Astrocyte (in vitro differentiated cells and primary cell): ENCODE measurements around the gene PKP4. TPM values are rescaled to one million over a fixed set of nuclear protein-coding genes. Genes with fewer than 3 reads are reported as not detected.

ENCODE experiments used
- DNase-seq: peaks from one replicate; pipeline ENCODE4 v3.0.0-alpha.2; 2010; ENCODE audit warnings: low read depth
- FAIRE-seq: peaks from 2 replicates; lab custom pipeline; 2011; peaks lifted over from hg19 to GRCh38; lab: Jason Lieb, UNC
- H2AFZ ChIP-seq: 2 replicates; pipeline ENCODE4 v1.6.0; 2012; ENCODE audit warnings: low read depth, low read length, inconsistent platforms
- H3K27ac ChIP-seq: 2 replicates; pipeline ENCODE4 v1.5.1; 2011; ENCODE audit warnings: low read depth, low read length, inconsistent platforms
- H3K27me3 ChIP-seq: 2 replicates; pipeline ENCODE4 v1.6.0; 2011; ENCODE audit warnings: low read length, inconsistent platforms; ENCODE audit not compliant: insufficient read depth
- H3K36me3 ChIP-seq: 2 replicates; pipeline ENCODE4 v1.5.1; 2011; ENCODE audit warnings: low read length, inconsistent platforms; ENCODE audit not compliant: insufficient read depth
- H3K4me1 ChIP-seq: 2 replicates; pipeline ENCODE4 v1.5.1; 2011; ENCODE audit warnings: low read length, inconsistent platforms; ENCODE audit not compliant: insufficient read depth
- H3K4me2 ChIP-seq: 2 replicates; pipeline ENCODE4 v1.6.0; 2012; ENCODE audit warnings: low read length, inconsistent platforms
- H3K4me3 ChIP-seq: 2 replicates; pipeline ENCODE4 v1.5.1; 2011; ENCODE audit warnings: low read depth, mild to moderate bottlenecking, low read length, inconsistent platforms; ENCODE audit not compliant: insufficient read depth
- H3K79me2 ChIP-seq: 2 replicates; pipeline ENCODE4 v1.6.0; 2012; ENCODE audit warnings: mild to moderate bottlenecking, low read length, inconsistent platforms; ENCODE audit not compliant: insufficient read depth
- H3K9ac ChIP-seq: 2 replicates; pipeline ENCODE4 v1.6.0; 2012; ENCODE audit warnings: mild to moderate bottlenecking, low read length, inconsistent platforms
- H3K9me3 ChIP-seq: 2 replicates; pipeline ENCODE4 v1.5.1; 2012; ENCODE audit warnings: low read depth, mild to moderate bottlenecking, low read length, inconsistent platforms; ENCODE audit not compliant: insufficient read depth
- H4K20me1 ChIP-seq: 2 replicates; pipeline ENCODE4 v1.6.0; 2012; ENCODE audit warnings: low read length, inconsistent platforms; ENCODE audit not compliant: insufficient read depth
- H3K27ac Mint-ChIP-seq: one replicate; pipeline ENCODE4 v1.8.0; 2021; ENCODE audit warnings: mild to moderate bottlenecking, mixed read lengths; ENCODE audit not compliant: unreplicated experiment
- H3K27me3 Mint-ChIP-seq: one replicate; pipeline ENCODE4 v1.8.0; 2021; ENCODE audit warnings: low read depth, mixed read lengths; ENCODE audit not compliant: unreplicated experiment
- H3K36me3 Mint-ChIP-seq: one replicate; pipeline ENCODE4 v1.8.0; 2021; ENCODE audit warnings: low read depth, mixed read lengths; ENCODE audit not compliant: unreplicated experiment
- H3K4me1 Mint-ChIP-seq: one replicate; pipeline ENCODE4 v1.8.0; 2021; ENCODE audit warnings: low read depth, mixed read lengths; ENCODE audit not compliant: unreplicated experiment
- H3K4me3 Mint-ChIP-seq: one replicate; pipeline ENCODE4 v1.8.0; 2021; ENCODE audit warnings: mild to moderate bottlenecking, moderate library complexity, mixed read lengths; ENCODE audit not compliant: unreplicated experiment
- H3K9me3 Mint-ChIP-seq: one replicate; pipeline ENCODE4 v1.8.0; 2021; ENCODE audit warnings: mild to moderate bottlenecking, mixed read lengths; ENCODE audit not compliant: unreplicated experiment
- CTCF ChIP-seq: IDR thresholded peaks from 2 replicates; pipeline ENCODE4 v1.5.1; 2011; ENCODE audit warnings: low read depth, mild to moderate bottlenecking, inconsistent platforms, low read length, moderate library complexity; ENCODE audit not compliant: insufficient read depth
- EZH2 ChIP-seq: IDR thresholded peaks from 2 replicates; pipeline ENCODE4 v1.6.1; 2012; ENCODE audit warnings: mild to moderate bottlenecking, low read length, inconsistent platforms; ENCODE audit not compliant: insufficient read depth
- total RNA-seq: library from RNA; stranded (reverse); gene quantifications from 2 replicates; pipeline ENCODE4 v1.2.1, GENCODE V29; 2021

Gene PKP4
- total RNA-seq, 1 donor from 2014 or later: 38.4 TPM

DNA sequence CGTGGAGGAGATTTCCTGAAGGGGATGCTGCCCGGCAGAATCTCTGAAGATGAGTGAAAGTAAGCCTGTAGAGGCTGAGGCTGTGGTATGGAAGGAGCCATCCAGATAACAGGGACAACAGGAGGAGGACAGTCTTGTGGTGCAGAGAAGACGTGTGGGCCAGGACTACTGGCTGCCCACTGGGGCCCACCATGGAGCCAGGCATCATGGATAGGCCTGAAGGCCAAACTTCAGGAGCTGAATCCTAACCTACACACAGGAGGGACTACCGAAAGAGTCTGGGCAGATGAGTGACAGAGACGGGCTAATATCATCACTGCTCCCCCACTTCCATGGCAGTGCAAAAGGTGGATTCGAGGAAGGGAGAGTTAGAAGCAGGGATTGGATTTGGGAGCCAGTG is 207.0 kb downstream of the PKP4 start:
- no peak overlapping the region for H3K4me2 ChIP-seq
- H2AFZ ChIP-seq: no peak overlapping the region
- no peak for DNase-seq
- no peaks in the 10 kb centered on the region for H3K27me3 ChIP-seq
- no peaks in the 10 kb centered on the region for H4K20me1 ChIP-seq
- no peaks in the 10 kb centered on the region for H3K79me2 ChIP-seq
- H3K9me3 ChIP-seq: no peaks in the 10 kb centered on the region
- Mint-ChIP-seq H3K36me3 (peaks cover 4% of the 10 kb centered on the region), H3K4me1 (peaks cover 20% of the 10 kb centered on the region), H3K4me3 (no peak overlapping the region), H3K9me3 (peaks cover 2% of the 10 kb centered on the region), H3K27me3 (no peaks in the 10 kb centered on the region), H3K27ac (no peak overlapping the region)
- peaks cover 25% of the 10 kb centered on the region for H3K4me1 ChIP-seq
- TF ChIP-seq EZH2 (no peak), CTCF (no peak)
- no peak overlapping the region for H3K27ac ChIP-seq
- H3K36me3 ChIP-seq: no peaks in the 10 kb centered on the region
- no peak overlapping the region for H3K4me3 ChIP-seq
- no peak overlapping the region for H3K9ac ChIP-seq
- FAIRE-seq: no peak

GRCh38 chr2:158664987-158665386 is 208.2 kb downstream of the PKP4 start:
- Histone ChIP-seq H3K9me3 (no peaks in the 10 kb centered on the region), H2AFZ (no peak overlapping the region), H3K36me3 (no peaks in the 10 kb centered on the region), H3K4me1 (peaks cover 25% of the 10 kb centered on the region), H3K79me2 (no peaks in the 10 kb centered on the region), H3K4me2 (no peak overlapping the region), H3K9ac (no peak overlapping the region), H3K27me3 (no peaks in the 10 kb centered on the region), H3K4me3 (no peak overlapping the region), H3K27ac (no peak overlapping the region), H4K20me1 (no peaks in the 10 kb centered on the region)
- H3K4me3 Mint-ChIP-seq: no peak overlapping the region
- H3K27ac Mint-ChIP-seq: no peak overlapping the region
- TF ChIP-seq EZH2 (no peak), CTCF (no peak)
- DNase-seq: peak; percentile 53
- H3K4me1 Mint-ChIP-seq: peaks cover 13% of the 10 kb centered on the region
- no peak for FAIRE-seq
- H3K36me3 Mint-ChIP-seq: peaks cover 9% of the 10 kb centered on the region
- peaks cover 2% of the 10 kb centered on the region for H3K9me3 Mint-ChIP-seq
- H3K27me3 Mint-ChIP-seq: no peaks in the 10 kb centered on the region

DNA sequence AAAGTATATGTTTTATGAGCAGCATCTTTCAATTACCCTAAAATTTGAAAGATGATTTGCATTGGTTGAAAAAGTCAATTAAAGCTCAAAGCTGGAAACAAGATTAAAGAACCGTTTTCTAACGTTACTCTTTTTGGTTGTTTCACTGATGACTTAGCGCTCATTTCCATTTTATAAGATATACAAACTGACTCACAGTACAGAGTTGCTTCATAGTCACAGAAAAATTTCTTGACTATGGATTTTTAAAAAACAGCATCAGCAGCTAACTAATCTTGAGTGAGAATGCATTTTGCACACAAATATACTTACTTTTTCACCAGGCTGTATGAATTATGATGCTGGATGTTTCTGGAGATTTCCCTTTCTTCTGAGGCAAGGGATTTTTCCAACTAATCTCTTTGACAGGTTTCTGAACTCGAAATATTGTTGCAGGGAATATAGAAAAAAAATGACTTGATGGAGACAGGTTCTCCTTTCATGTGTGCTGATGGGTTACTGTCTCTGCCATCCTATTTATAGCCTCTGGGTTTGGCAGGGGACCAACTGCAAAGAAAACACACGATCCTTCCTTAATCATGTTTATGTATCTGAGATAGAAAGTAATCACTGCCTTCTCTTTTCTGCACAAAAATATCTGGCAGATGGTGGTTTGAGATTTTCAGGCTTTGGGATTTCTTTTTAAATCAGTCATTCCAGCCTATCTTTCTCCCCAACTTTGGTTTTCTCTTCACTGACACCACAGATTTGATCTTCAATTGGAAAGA is 209.0 kb downstream of the PKP4 start:
- H3K27me3 Mint-ChIP-seq: no peaks in the 10 kb centered on the region
- H3K36me3 Mint-ChIP-seq: peaks cover 14% of the 10 kb centered on the region
- no peak overlapping the region for H3K4me3 Mint-ChIP-seq

More for the DNA sequence above, 209.0 kb downstream of the PKP4 start:
- Histone ChIP-seq H3K4me2 (peak overlapping the region; percentile 31), H2AFZ (no peak overlapping the region), H3K4me1 (peaks cover 25% of the 10 kb centered on the region), H3K9me3 (no peaks in the 10 kb centered on the region), H3K4me3 (no peak overlapping the region), H4K20me1 (no peaks in the 10 kb centered on the region), H3K79me2 (no peaks in the 10 kb centered on the region), H3K27ac (no peak overlapping the region), H3K36me3 (no peaks in the 10 kb centered on the region), H3K9ac (no peak overlapping the region), H3K27me3 (no peaks in the 10 kb centered on the region)
- Mint-ChIP-seq H3K9me3 (peaks cover 2% of the 10 kb centered on the region), H3K4me1 (peaks cover 10% of the 10 kb centered on the region), H3K27ac (no peak overlapping the region)
- TF ChIP-seq CTCF: no peak
- TF ChIP-seq EZH2: no peak
- DNase-seq (peak; percentile 43), FAIRE-seq (peak; percentile 58)
